Body of pancreas (tissue), 4 donors: ENCODE results near the gene HCLS1. TPM values are rescaled to one million over a fixed set of nuclear protein-coding genes. Genes with fewer than 3 reads are reported as not detected.
"Not testable (repeated sequence)": the region's sequence is repeated elsewhere in the genome, so short reads cannot be mapped to it uniquely, and the experiment has no call there.

Experiments used
- ATAC-seq: fragments of 150-250 bp; one replicate; pipeline ENCODE4 v1.9.1; 2016
- DNase-seq, 4 donors: peaks; one replicate each; pipeline ENCODE4 v3.0.0-alpha.2; 2019
- H3K27ac ChIP-seq, 4 donors: fragments of 200-600 bp; sonication (generic); 1 replicate in 3 of 4; 2 replicates in 1 of 4; pipeline versions ENCODE4 v1.5.1 to v1.6.1; 2016 to 2019; ENCODE audit warnings: mild to moderate bottlenecking in 1 of 4, mixed read lengths in 1 of 4, moderate library complexity in 1 of 4
- H3K27me3 ChIP-seq, 2 donors: fragments of 200-600 bp; sonication (generic); one replicate each; pipeline ENCODE4 v1.6.0; 2016; ENCODE audit warnings: mild to moderate bottlenecking in 1 of 2
- H3K36me3 ChIP-seq, 2 donors: fragments of 200-600 bp; sonication (generic); replicated peaks in 1 of 2; 2 replicates each; pipeline ENCODE4 v1.5.1; 2016; ENCODE audit warnings: low read depth in 2 of 2; ENCODE audit not compliant: insufficient read depth in 1 of 2
- H3K4me1 ChIP-seq: fragments of 200-600 bp; sonication (generic); one replicate; pipeline ENCODE4 v1.6.0; 2016
- H3K4me3 ChIP-seq, 2 donors: fragments of 200-600 bp; sonication (generic); 1 replicate in 1 of 2; 2 replicates in 1 of 2; pipeline ENCODE4 v1.5.1; 2016 to 2019
- H3K9me3 ChIP-seq, 3 donors: fragments of 200-600 bp; sonication (generic); 1 replicate in 2 of 3; 2 replicates in 1 of 3; pipeline ENCODE4 v1.5.1; 2016
- CTCF ChIP-seq, 7 experiments: fragments of 450-650 bp in 4 of 7; fragments of 200-600 bp in 3 of 7; sonication (generic) in 3 of 7; IDR thresholded peaks; one replicate each; pipeline ENCODE4 v1.5.1; 2016 to 2019; ENCODE audit warnings: antibody characterized with exemption in 7 of 7
- POLR2A ChIP-seq, 3 donors: fragments of 450-650 bp; IDR thresholded peaks; one replicate each; pipeline ENCODE4 v1.6.1; 2016; ENCODE audit warnings: antibody characterized with exemption in 3 of 3, mild to moderate bottlenecking in 2 of 3
- WGBS, 2 donors: methylation state at CpG; one replicate each; pipeline ENCODE4 v1.1.5; 2017; 5-methylcytosine and 5-hydroxymethylcytosine counted together
- intact Hi-C: fragments of 100-400 bp; cut with DNase I; formaldehyde crosslinking; loops from one replicate; pipeline ENCODE4 v1.15.1; 2023
- total RNA-seq, 2 donors: library from RNA; depleted of rRNA; stranded (reverse); fragments of >200 nt; gene quantifications; one replicate each; pipeline ENCODE4 v1.1.0, GENCODE V29; 2016

Gene HCLS1
- total RNA-seq, 2 donors from 2014 or later: 12.2 to 17.1 TPM

DNA sequence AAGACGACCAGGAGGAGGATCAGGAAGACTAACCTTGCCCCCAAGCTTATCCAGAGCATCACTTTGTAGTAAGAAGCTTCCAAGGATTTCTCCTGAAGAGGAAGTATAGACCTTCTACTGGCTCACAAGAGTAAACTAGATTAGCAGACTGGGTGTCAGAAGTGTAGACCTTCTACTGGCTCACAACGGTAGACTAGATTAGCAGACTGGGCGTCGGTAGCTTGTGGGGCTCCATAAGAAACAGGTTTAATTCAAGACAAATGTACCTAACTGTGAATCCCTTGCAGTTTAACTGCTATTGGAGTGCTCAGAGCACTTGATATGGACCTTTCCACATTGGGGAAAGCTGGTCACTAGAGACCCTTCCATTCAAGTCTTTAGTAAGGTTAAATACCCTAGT, 54.6 kb downstream of the HCLS1 start:
- H3K27me3 ChIP-seq: no peaks in the 10 kb centered on the region
- WGBS, 2 donors: 82 to 83% methylated on average over 4 of the region's 4 CpGs
- no peak overlapping the region for H3K27ac ChIP-seq
- TF ChIP-seq POLR2A (IDR thresholded peaks at IDR 0.05) (no peak), CTCF (IDR thresholded peaks at IDR 0.05) (no peak)
- ATAC-seq (no peak), DNase-seq (no peak)
- H3K4me3 ChIP-seq: no peak overlapping the region
- H3K9me3 ChIP-seq: no peaks in the 10 kb centered on the region
- H3K4me1 ChIP-seq: peaks cover 4% of the 10 kb centered on the region
- intact Hi-C loops: no loop called here
- H3K36me3 ChIP-seq: no peaks in the 10 kb centered on the region

DNA sequence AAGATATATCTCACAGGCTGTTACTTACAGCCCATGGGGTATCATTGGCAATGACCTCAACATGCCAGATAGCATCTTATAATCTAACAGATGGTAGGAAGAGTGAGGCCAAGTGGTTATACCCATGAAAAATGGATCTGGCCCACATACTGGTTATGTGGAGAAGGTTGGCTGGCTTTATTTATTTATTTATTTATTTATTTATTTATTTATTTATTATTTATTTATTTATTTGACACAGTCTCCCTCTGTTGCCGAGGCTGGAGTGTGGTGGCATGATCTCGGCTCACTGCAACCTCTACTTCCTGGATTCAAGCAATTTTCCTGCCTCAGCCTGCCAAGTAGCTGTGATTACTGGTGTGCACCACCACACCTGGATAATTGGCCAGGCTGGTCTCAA, 55.9 kb downstream of the HCLS1 start:
- intact Hi-C loops: no loop called here
- no peak for ATAC-seq
- no peak overlapping the region for H3K27ac ChIP-seq
- no peak for DNase-seq
- no peak for TF ChIP-seq POLR2A (IDR thresholded peaks at IDR 0.05)
- TF ChIP-seq CTCF (IDR thresholded peaks at IDR 0.05): no peak
- no peaks in the 10 kb centered on the region for H3K36me3 ChIP-seq
- H3K4me1 ChIP-seq: peaks cover 7% of the 10 kb centered on the region
- H3K9me3 ChIP-seq: no peaks in the 10 kb centered on the region
- H3K27me3 ChIP-seq: no peaks in the 10 kb centered on the region
- H3K4me3 ChIP-seq: no peak overlapping the region
- 88 to 93% methylated on average over 2 of the region's 2 CpGs for WGBS, 2 donors

- no peak overlapping the region for H3K4me3 ChIP-seq
- DNase-seq (no peak), ATAC-seq (no peak)
- no peak overlapping the region for H3K27ac ChIP-seq
- no peaks in the 10 kb centered on the region for H3K9me3 ChIP-seq
- no peaks in the 10 kb centered on the region for H3K36me3 ChIP-seq
- no peak for TF ChIP-seq CTCF (IDR thresholded peaks at IDR 0.05)
- TF ChIP-seq POLR2A (IDR thresholded peaks at IDR 0.05): no peak
- intact Hi-C loops: no loop called here
- H3K27me3 ChIP-seq: no peaks in the 10 kb centered on the region
- 12 to 20% methylated on average over 4 of the region's 4 CpGs for WGBS, 2 donors
- peaks cover 7% of the 10 kb centered on the region for H3K4me1 ChIP-seq
Measured at GRCh38 chr3:121601212-121601812, 59.4 kb downstream of the HCLS1 start.

GRCh38 chr3:121599900-121600299, 60.8 kb downstream of the HCLS1 start:
- H3K4me3 ChIP-seq, H3K27ac ChIP-seq, H3K27me3 ChIP-seq, intact Hi-C loops, H3K4me1 ChIP-seq, H3K36me3 ChIP-seq, H3K9me3 ChIP-seq, ATAC-seq, DNase-seq: not testable (repeated sequence)
- WGBS, 2 donors: 85 to 87% methylated on average over 2 of the region's 2 CpGs

GRCh38 chr3:121598564-121598963, 62.1 kb downstream of the HCLS1 start:
- TF ChIP-seq POLR2A (IDR thresholded peaks at IDR 0.05): no peak
- TF ChIP-seq CTCF (IDR thresholded peaks at IDR 0.05): no peak
- H3K27ac ChIP-seq: no peak overlapping the region
- intact Hi-C loops: no loop called here
- H3K9me3 ChIP-seq: no peaks in the 10 kb centered on the region
- no peaks in the 10 kb centered on the region for H3K27me3 ChIP-seq
- WGBS, 2 donors: 88 to 96% methylated on average over 2 of the region's 2 CpGs
- H3K4me1 ChIP-seq: peaks cover 7% of the 10 kb centered on the region
- no peak for ATAC-seq
- no peak overlapping the region for H3K4me3 ChIP-seq
- no peaks in the 10 kb centered on the region for H3K36me3 ChIP-seq
- DNase-seq: no peak
